Middle frontal gyrus (tissue), 1 donor: ENCODE measurements around the gene E2F8.

Source experiments
- DNase-seq: peaks from one replicate; pipeline ENCODE4 v3.0.0-alpha.2; 2015; ENCODE audit warnings: low spot score; ENCODE audit errors: extremely low spot score

The E2F8 gene

GRCh38 chr11:19187114-19187832 is 53.5 kb downstream of the E2F8 start:
- DNase-seq, result no peak

GRCh38 chr11:19185516-19186052 is 55.2 kb downstream of the E2F8 start:
- no peak for DNase-seq

GRCh38 chr11:19185036-19185435 is 55.7 kb downstream of the E2F8 start:
- DNase-seq, result no peak

- no peak for DNase-seq
Measured at GRCh38 chr11:19183646-19184045, 57.1 kb downstream of the E2F8 start.

- no peak for DNase-seq
Measured at GRCh38 chr11:19181531-19182261, 59.0 kb downstream of the E2F8 start.

GRCh38 chr11:19176629-19177186 is 64.0 kb downstream of the E2F8 start:
- no peak for DNase-seq
